Gastroesophageal sphincter (tissue), 4 donors: ENCODE measurements around the gene MZB1. TPM values are rescaled to one million over a fixed set of nuclear protein-coding genes. Genes with fewer than 3 reads are reported as not detected.

ENCODE experiments used
- ATAC-seq: fragments of 150-250 bp; one replicate; pipeline ENCODE4 v1.9.1; 2016; ENCODE audit warnings: mild to moderate bottlenecking, moderate library complexity
- H3K27ac ChIP-seq, 4 donors: fragments of 200-600 bp; sonication (generic) in 3 of 4; 1 replicate in 3 of 4; 2 replicates in 1 of 4; pipeline ENCODE4 v1.5.1; 2016 to 2019
- H3K27me3 ChIP-seq: fragments of 200-600 bp; sonication (generic); one replicate; pipeline ENCODE4 v1.5.1; 2019
- H3K36me3 ChIP-seq, 2 donors: fragments of 200-600 bp; sonication (generic); one replicate each; pipeline ENCODE4 v1.5.1; 2019; ENCODE audit warnings: control low read depth in 1 of 2
- H3K4me1 ChIP-seq, 3 donors: fragments of 200-600 bp; sonication (generic); 1 replicate in 2 of 3; 2 replicates in 1 of 3; pipeline ENCODE4 v1.5.1; 2016 to 2019; ENCODE audit warnings: control low read depth in 2 of 3
- H3K4me3 ChIP-seq, 2 donors: fragments of 200-600 bp; sonication (generic); one replicate each; pipeline ENCODE4 v1.5.1; 2019; ENCODE audit warnings: mild to moderate bottlenecking in 1 of 2, moderate library complexity in 1 of 2
- H3K9me3 ChIP-seq, 3 donors: fragments of 200-600 bp; sonication (generic); one replicate each; pipeline ENCODE4 v1.5.1; 2017 to 2019; ENCODE audit warnings: control low read depth in 2 of 3
- CTCF ChIP-seq, 4 experiments: fragments of 200-600 bp in 2 of 4; fragments of 450-650 bp in 2 of 4; sonication (generic) in 1 of 4; IDR thresholded peaks; one replicate each; pipeline ENCODE4 v1.5.1; 2017 to 2019; ENCODE audit warnings: antibody characterized with exemption in 4 of 4, mild to moderate bottlenecking in 2 of 4, moderate library complexity in 2 of 4
- EP300 ChIP-seq: sonication (generic); formaldehyde crosslinking; IDR thresholded peaks from one replicate; pipeline ENCODE4 v1.6.1; 2017; ENCODE audit warnings: antibody characterized with exemption, mild to moderate bottlenecking
- POLR2A ChIP-seq, 2 donors: fragments of 450-650 bp; IDR thresholded peaks; one replicate each; pipeline ENCODE4 v1.6.1; 2017; ENCODE audit warnings: antibody characterized with exemption in 2 of 2, mild to moderate bottlenecking in 2 of 2, moderate library complexity in 1 of 2
- POLR2AphosphoS5 ChIP-seq: sonication (generic); formaldehyde crosslinking; IDR thresholded peaks from one replicate; pipeline ENCODE4 v1.6.1; 2017; ENCODE audit warnings: antibody characterized with exemption
- WGBS, 2 donors: methylation state at CpG; one replicate each; pipeline ENCODE4 v1.1.5; 2018; ENCODE audit warnings: low coverage in 1 of 2; 5-methylcytosine and 5-hydroxymethylcytosine counted together
- total RNA-seq, 4 donors: library from RNA; depleted of rRNA; stranded (reverse); fragments of >200 nt; gene quantifications; one replicate each; pipeline ENCODE4 v1.1.0, GENCODE V29; 2016

The MZB1 gene
- total RNA-seq, 4 donors from 2014 or later: 0.74 TPM; not detected in 3

GRCh38 chr5:139406963-139407362 lies 17.2 kb upstream of the MZB1 start:
- TF ChIP-seq CTCF (IDR thresholded peaks at IDR 0.05) (no peak), POLR2A (IDR thresholded peaks at IDR 0.05) (no peak), EP300 (no peak)
- WGBS, 2 donors: 80 to 88% methylated on average over 1 to 2 of the region's 2 CpGs

GRCh38 chr5:139404484-139404840 lies 14.7 kb upstream of the MZB1 start:
- Histone ChIP-seq H3K36me3 (peaks cover 0 to 7% of the 10 kb centered on the region in 2 donors), H3K4me3 (peak overlapping the region in 1 of 2 donors; percentile 55), H3K27me3 (no peaks in the 10 kb centered on the region), H3K4me1 (peaks cover 0 to 18% (median 7%) of the 10 kb centered on the region in 3 donors), H3K9me3 (no peaks in the 10 kb centered on the region), H3K27ac (peak overlapping the region; percentile 44 to 91 (median 88))
- WGBS, 2 donors: 52 to 70% methylated on average over 5 of the region's 5 CpGs
- no peak for ATAC-seq
- TF ChIP-seq POLR2A (IDR thresholded peaks at IDR 0.05) (no peak), POLR2AphosphoS5 (no peak), CTCF (IDR thresholded peaks at IDR 0.05) (no peak), EP300 (no peak)

More at GRCh38 chr5:139406963-139407362, 17.2 kb upstream of the MZB1 start:
- H3K27ac ChIP-seq: no peak overlapping the region
- no peak overlapping the region for H3K4me3 ChIP-seq
- H3K4me1 ChIP-seq: peaks cover 0 to 18% (median 7%) of the 10 kb centered on the region in 3 donors
- ATAC-seq: no peak
- H3K27me3 ChIP-seq: no peaks in the 10 kb centered on the region
- no peaks in the 10 kb centered on the region for H3K9me3 ChIP-seq
- H3K36me3 ChIP-seq: peaks cover 0 to 12% of the 10 kb centered on the region in 2 donors

- 1 to 2% methylated on average over 8 to 14 of the region's 41 CpGs for WGBS, 2 donors
- Histone ChIP-seq H3K27ac (peak within 1 kb of the TSS; percentile 44 to 91 (median 88)), H3K36me3 (peaks cover 0 to 7% of the 10 kb centered on the region in 2 donors), H3K27me3 (no peaks in the 10 kb centered on the region), H3K4me3 (peak within 1 kb of the TSS; percentile 29 to 55), H3K4me1 (peaks cover 0 to 18% (median 7%) of the 10 kb centered on the region in 3 donors), H3K9me3 (no peaks in the 10 kb centered on the region)
- peak; percentile 98 for ATAC-seq
- peak; percentile 71 for TF ChIP-seq POLR2AphosphoS5
- TF ChIP-seq EP300: no peak
- TF ChIP-seq POLR2A (IDR thresholded peaks at IDR 0.05): peak; percentile 17 to 26
- TF ChIP-seq CTCF (IDR thresholded peaks at IDR 0.05): no peak
These were observed 14.2 kb upstream of the MZB1 start, which contains the start of gene SPATA24 for GRCh38 chr5:139403787-139404483. SPATA24 (minus strand) TSS chr5:139404089; CDS start chr5:139404060, 29 bp downstream.

- Histone ChIP-seq H3K4me1 (peaks cover 0 to 18% (median 7%) of the 10 kb centered on the region in 3 donors), H3K4me3 (peak overlapping the region; percentile 29 to 55), H3K36me3 (peaks cover 0 to 7% of the 10 kb centered on the region in 2 donors), H3K9me3 (no peaks in the 10 kb centered on the region), H3K27me3 (no peaks in the 10 kb centered on the region), H3K27ac (peak overlapping the region; percentile 44 to 91 (median 88))
- no peak for TF ChIP-seq CTCF (IDR thresholded peaks at IDR 0.05)
- no peak for TF ChIP-seq EP300
- no peak for ATAC-seq
- WGBS, 2 donors: 8 to 13% methylated on average over 5 to 6 of the region's 7 CpGs
These were observed 13.7 kb upstream of the MZB1 start for GRCh38 chr5:139403418-139403786.
